HEK293 (cell line): Measurements from ENCODE around the gene TAPBP.

Experiments used
- GLIS2 ChIP-seq: fragments of 450-650 bp; formaldehyde crosslinking; IDR thresholded peaks from 2 replicates; pipeline ENCODE4 v1.5.1; 2016; ENCODE audit warnings: missing biosample characterization, missing genetic modification characterization
- KLF1 ChIP-seq: fragments of 450-650 bp; formaldehyde crosslinking; IDR thresholded peaks from 2 replicates; pipeline ENCODE4 v1.5.1; 2016; ENCODE audit warnings: missing biosample characterization, missing genetic modification characterization
- MYNN ChIP-seq: fragments of 450-650 bp; formaldehyde crosslinking; IDR thresholded peaks from 2 replicates; pipeline ENCODE4 v1.5.1; 2016; ENCODE audit warnings: missing biosample characterization, missing genetic modification characterization, borderline replicate concordance
- PRDM1 ChIP-seq: fragments of 450-650 bp; formaldehyde crosslinking; IDR thresholded peaks from 2 replicates; pipeline ENCODE4; 2016; ENCODE audit warnings: missing biosample characterization, missing genetic modification characterization
- SCRT1 ChIP-seq: fragments of 450-650 bp; formaldehyde crosslinking; IDR thresholded peaks from 2 replicates; pipeline ENCODE4 v1.5.1; 2016; ENCODE audit warnings: missing biosample characterization, missing genetic modification characterization, borderline replicate concordance
- SP3 ChIP-seq: fragments of 450-650 bp; formaldehyde crosslinking; IDR thresholded peaks from 2 replicates; pipeline ENCODE4 v1.5.1; 2016; ENCODE audit warnings: missing biosample characterization, missing genetic modification characterization
- ZBTB17 ChIP-seq: fragments of 450-650 bp; formaldehyde crosslinking; IDR thresholded peaks from 2 replicates; pipeline ENCODE4 v1.5.1; 2016; ENCODE audit warnings: missing biosample characterization, missing genetic modification characterization
- ZBTB8A ChIP-seq: fragments of 450-650 bp; formaldehyde crosslinking; IDR thresholded peaks from 2 replicates; pipeline ENCODE4 v1.5.1; 2016; ENCODE audit warnings: missing biosample characterization, missing genetic modification characterization
- ZNF112 ChIP-seq: fragments of 450-650 bp; formaldehyde crosslinking; IDR thresholded peaks from 2 replicates; pipeline ENCODE4 v1.5.0; 2017; ENCODE audit warnings: missing biosample characterization, missing genetic modification characterization
- ZNF132 ChIP-seq: fragments of 450-650 bp; formaldehyde crosslinking; IDR thresholded peaks from 2 replicates; pipeline ENCODE4 v1.5.1; 2017; ENCODE audit warnings: missing biosample characterization, missing genetic modification characterization, borderline replicate concordance
- ZNF157 ChIP-seq: fragments of 450-650 bp; formaldehyde crosslinking; IDR thresholded peaks from 2 replicates; pipeline ENCODE4 v1.5.1; 2016; ENCODE audit warnings: missing biosample characterization, missing genetic modification characterization
- ZNF18 ChIP-seq: fragments of 450-650 bp; formaldehyde crosslinking; IDR thresholded peaks from 2 replicates; pipeline ENCODE4 v1.5.1; 2016; ENCODE audit warnings: missing biosample characterization, missing genetic modification characterization
- ZNF23 ChIP-seq: fragments of 450-650 bp; formaldehyde crosslinking; IDR thresholded peaks from 2 replicates; pipeline ENCODE4 v1.5.1; 2016; ENCODE audit warnings: missing biosample characterization, missing genetic modification characterization, borderline replicate concordance
- ZNF239 ChIP-seq: fragments of 450-650 bp; formaldehyde crosslinking; IDR thresholded peaks from 2 replicates; pipeline ENCODE4 v1.5.1; 2016; ENCODE audit warnings: missing biosample characterization, missing genetic modification characterization
- ZNF302 ChIP-seq: fragments of 450-650 bp; formaldehyde crosslinking; IDR thresholded peaks from 2 replicates; pipeline ENCODE4 v1.5.1; 2016; ENCODE audit warnings: missing biosample characterization, missing genetic modification characterization, low read depth
- ZNF335 ChIP-seq: fragments of 450-650 bp; formaldehyde crosslinking; conservative IDR thresholded peaks from 2 replicates; pipeline ENCODE4 v1.5.1; 2016; ENCODE audit warnings: missing biosample characterization, missing genetic modification characterization
- ZNF362 ChIP-seq: fragments of 450-650 bp; formaldehyde crosslinking; IDR thresholded peaks from 2 replicates; pipeline ENCODE4 v1.5.1; 2016; ENCODE audit warnings: missing biosample characterization, missing genetic modification characterization
- ZNF398 ChIP-seq: fragments of 450-650 bp; formaldehyde crosslinking; IDR thresholded peaks from 2 replicates; pipeline ENCODE4 v1.5.1; 2017; ENCODE audit warnings: missing biosample characterization, missing genetic modification characterization
- ZNF404 ChIP-seq: fragments of 450-650 bp; formaldehyde crosslinking; IDR thresholded peaks from 2 replicates; pipeline ENCODE4 v1.5.1; 2017; ENCODE audit warnings: missing biosample characterization, missing genetic modification characterization
- ZNF48 ChIP-seq: fragments of 450-650 bp; formaldehyde crosslinking; IDR thresholded peaks from 2 replicates; pipeline ENCODE4 v1.5.1; 2016; ENCODE audit warnings: missing biosample characterization, missing genetic modification characterization
- ZNF600 ChIP-seq: fragments of 450-650 bp; formaldehyde crosslinking; IDR thresholded peaks from 2 replicates; pipeline ENCODE4 v1.5.1; 2016; ENCODE audit warnings: missing biosample characterization, missing genetic modification characterization
- ZNF624 ChIP-seq: fragments of 450-650 bp; formaldehyde crosslinking; IDR thresholded peaks from 2 replicates; pipeline ENCODE4 v1.5.1; 2017; ENCODE audit warnings: missing biosample characterization, missing genetic modification characterization
- TF ChIP-seq, protein P1 (sequence below): fragments of 450-650 bp; formaldehyde crosslinking; conservative IDR thresholded peaks from 2 replicates; pipeline ENCODE4 v1.5.1; 2016; ENCODE audit warnings: low read depth, missing biosample characterization, missing genetic modification characterization
- TF ChIP-seq, protein P2 (sequence below): fragments of 450-650 bp; formaldehyde crosslinking; IDR thresholded peaks from 2 replicates; pipeline ENCODE4 v1.5.1; 2017; ENCODE audit warnings: missing biosample characterization, missing genetic modification characterization
- TF ChIP-seq, protein P3 (sequence below): fragments of 450-650 bp; formaldehyde crosslinking; IDR thresholded peaks from 2 replicates; pipeline ENCODE4 v1.5.1; 2016; ENCODE audit warnings: missing biosample characterization, missing genetic modification characterization
- TF ChIP-seq, protein P4 (sequence below): sonication (generic); formaldehyde crosslinking; IDR thresholded peaks from 2 replicates; pipeline ENCODE4 v1.8.1; 2022; ENCODE audit warnings: mild to moderate bottlenecking, moderate library complexity, missing genetic modification reagents

The TAPBP gene

DNA sequence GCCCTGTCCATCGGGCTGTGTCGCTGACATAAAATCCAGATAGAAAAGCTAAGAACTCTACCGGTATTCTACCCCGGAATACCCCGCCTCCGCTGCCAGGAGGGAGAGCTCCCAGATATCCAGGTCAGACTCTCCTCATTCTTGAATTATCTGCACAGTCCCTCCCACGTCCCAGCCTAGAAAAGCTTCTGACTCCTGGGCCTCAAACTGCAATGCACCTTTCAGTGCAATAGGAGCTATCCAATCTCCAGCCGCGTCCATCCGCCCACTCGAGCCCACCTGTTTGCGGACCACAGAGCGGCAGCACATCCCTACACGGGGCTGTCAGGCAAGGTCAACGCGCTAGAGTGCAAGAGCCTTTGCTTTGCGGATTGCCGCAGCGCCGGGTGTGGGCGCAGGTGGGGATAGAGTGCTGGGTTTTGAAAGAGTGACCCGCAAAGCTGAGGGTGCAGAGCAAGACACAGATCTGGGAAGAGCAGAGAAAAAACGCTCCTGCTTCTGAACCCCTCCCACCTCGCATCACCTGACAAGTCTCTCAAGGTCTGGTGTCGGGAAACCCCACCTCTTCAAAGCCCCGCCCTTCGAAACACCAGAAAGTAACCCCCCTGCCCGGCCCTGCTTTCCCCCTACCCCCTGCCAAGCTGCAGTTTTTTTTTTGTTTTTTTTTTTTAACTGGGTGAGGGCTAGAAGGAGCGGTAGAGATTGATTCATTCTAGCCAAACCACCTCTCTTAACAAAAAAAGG is 1.3 kb downstream of the TAPBP start (continued):
- TF ChIP-seq ZNF624 (tag by site-specific recombination) (no peak), ZNF23 (tag by site-specific recombination) (no peak), ZNF239 (tag by site-specific recombination) (no peak), PRDM1 (tag by site-specific recombination) (peak; percentile 77), ZNF18 (tag by site-specific recombination) (no peak), ZNF48 (tag by site-specific recombination) (no peak), SP3 (peak; percentile 54; the same call in 1 of the 2 replicates), ZNF302 (tag by site-specific recombination) (no peak), ZNF404 (tag by site-specific recombination) (no peak), ZNF132 (tag by site-specific recombination) (no peak), MYNN (tag by site-specific recombination) (no peak), GLIS2 (peak; percentile 80), KLF1 (tag by site-specific recombination) (peak; percentile 10; the same call in 1 of the 2 replicates), ZNF398 (tag by site-specific recombination) (0 out of 2 replicates have a peak, but pooled peaks have one; percentile 12), ZBTB8A (tag by site-specific recombination) (no peak), ZNF335 (tag by site-specific recombination) (no peak), ZNF157 (tag by site-specific recombination) (no peak), ZNF600 (tag by site-specific recombination) (peak; percentile 95), ZBTB17 (tag by site-specific recombination) (peak; percentile 94), SCRT1 (peak; percentile 95), ZNF112 (tag by site-specific recombination) (no peak), ZNF362 (tag by site-specific recombination) (peak; percentile 87; the same call in 1 of the 2 replicates)
- TF ChIP-seq, protein P1, sequence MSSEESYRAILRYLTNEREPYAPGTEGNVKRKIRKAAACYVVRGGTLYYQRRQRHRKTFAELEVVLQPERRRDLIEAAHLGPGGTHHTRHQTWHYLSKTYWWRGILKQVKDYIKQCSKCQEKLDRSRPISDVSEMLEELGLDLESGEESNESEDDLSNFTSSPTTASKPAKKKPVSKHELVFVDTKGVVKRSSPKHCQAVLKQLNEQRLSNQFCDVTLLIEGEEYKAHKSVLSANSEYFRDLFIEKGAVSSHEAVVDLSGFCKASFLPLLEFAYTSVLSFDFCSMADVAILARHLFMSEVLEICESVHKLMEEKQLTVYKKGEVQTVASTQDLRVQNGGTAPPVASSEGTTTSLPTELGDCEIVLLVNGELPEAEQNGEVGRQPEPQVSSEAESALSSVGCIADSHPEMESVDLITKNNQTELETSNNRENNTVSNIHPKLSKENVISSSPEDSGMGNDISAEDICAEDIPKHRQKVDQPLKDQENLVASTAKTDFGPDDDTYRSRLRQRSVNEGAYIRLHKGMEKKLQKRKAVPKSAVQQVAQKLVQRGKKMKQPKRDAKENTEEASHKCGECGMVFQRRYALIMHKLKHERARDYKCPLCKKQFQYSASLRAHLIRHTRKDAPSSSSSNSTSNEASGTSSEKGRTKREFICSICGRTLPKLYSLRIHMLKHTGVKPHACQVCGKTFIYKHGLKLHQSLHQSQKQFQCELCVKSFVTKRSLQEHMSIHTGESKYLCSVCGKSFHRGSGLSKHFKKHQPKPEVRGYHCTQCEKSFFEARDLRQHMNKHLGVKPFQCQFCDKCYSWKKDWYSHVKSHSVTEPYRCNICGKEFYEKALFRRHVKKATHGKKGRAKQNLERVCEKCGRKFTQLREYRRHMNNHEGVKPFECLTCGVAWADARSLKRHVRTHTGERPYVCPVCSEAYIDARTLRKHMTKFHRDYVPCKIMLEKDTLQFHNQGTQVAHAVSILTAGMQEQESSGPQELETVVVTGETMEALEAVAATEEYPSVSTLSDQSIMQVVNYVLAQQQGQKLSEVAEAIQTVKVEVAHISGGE (tag by site-specific recombination), result no peak
- TF ChIP-seq, protein P2, sequence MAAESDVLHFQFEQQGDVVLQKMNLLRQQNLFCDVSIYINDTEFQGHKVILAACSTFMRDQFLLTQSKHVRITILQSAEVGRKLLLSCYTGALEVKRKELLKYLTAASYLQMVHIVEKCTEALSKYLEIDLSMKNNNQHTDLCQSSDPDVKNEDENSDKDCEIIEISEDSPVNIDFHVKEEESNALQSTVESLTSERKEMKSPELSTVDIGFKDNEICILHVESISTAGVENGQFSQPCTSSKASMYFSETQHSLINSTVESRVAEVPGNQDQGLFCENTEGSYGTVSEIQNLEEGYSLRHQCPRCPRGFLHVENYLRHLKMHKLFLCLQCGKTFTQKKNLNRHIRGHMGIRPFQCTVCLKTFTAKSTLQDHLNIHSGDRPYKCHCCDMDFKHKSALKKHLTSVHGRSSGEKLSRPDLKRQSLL (tag by site-specific recombination), result no peak
- TF ChIP-seq, protein P3, sequence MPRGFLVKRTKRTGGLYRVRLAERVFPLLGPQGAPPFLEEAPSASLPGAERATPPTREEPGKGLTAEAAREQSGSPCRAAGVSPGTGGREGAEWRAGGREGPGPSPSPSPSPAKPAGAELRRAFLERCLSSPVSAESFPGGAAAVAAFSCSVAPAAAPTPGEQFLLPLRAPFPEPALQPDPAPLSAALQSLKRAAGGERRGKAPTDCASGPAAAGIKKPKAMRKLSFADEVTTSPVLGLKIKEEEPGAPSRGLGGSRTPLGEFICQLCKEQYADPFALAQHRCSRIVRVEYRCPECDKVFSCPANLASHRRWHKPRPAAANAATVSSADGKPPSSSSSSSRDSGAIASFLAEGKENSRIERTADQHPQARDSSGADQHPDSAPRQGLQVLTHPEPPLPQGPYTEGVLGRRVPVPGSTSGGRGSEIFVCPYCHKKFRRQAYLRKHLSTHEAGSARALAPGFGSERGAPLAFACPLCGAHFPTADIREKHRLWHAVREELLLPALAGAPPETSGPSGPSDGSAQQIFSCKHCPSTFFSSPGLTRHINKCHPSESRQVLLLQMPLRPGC (tag by site-specific recombination), result no peak
- TF ChIP-seq, protein P4, sequence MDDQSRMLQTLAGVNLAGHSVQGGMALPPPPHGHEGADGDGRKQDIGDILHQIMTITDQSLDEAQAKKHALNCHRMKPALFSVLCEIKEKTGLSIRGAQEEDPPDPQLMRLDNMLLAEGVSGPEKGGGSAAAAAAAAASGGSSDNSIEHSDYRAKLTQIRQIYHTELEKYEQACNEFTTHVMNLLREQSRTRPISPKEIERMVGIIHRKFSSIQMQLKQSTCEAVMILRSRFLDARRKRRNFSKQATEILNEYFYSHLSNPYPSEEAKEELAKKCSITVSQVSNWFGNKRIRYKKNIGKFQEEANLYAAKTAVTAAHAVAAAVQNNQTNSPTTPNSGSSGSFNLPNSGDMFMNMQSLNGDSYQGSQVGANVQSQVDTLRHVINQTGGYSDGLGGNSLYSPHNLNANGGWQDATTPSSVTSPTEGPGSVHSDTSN, result 0 out of 2 replicates have a peak, but pooled peaks have one; percentile 24
